Activated T-cell treated with anti-CD3 and anti-CD28 coated beads, Interleukin-2, amount 50 U/mL, for 24 hours (primary cell): ENCODE measurements around the gene SCAP.

Experiments used
- DNase-seq: peaks from one replicate; pipeline ENCODE4 v3.0.0-alpha.2; 2020
- H3K27ac Mint-ChIP-seq: 2 replicates; pipeline ENCODE4 v1.8.0; 2020; ENCODE audit warnings: mild to moderate bottlenecking, mixed read lengths
- H3K27me3 Mint-ChIP-seq: 2 replicates; pipeline ENCODE4 v1.8.0; 2020; ENCODE audit warnings: mixed read lengths
- H3K36me3 Mint-ChIP-seq: 2 replicates; pipeline ENCODE4 v1.8.0; 2020; ENCODE audit warnings: low read depth, mixed read lengths
- H3K4me1 Mint-ChIP-seq: 2 replicates; pipeline ENCODE4 v1.8.0; 2020; ENCODE audit warnings: low read depth, mixed read lengths
- H3K4me3 Mint-ChIP-seq: 2 replicates; pipeline ENCODE4 v1.8.0; 2020; ENCODE audit warnings: mild to moderate bottlenecking, moderate library complexity, mixed read lengths
- H3K9me3 Mint-ChIP-seq: 2 replicates; pipeline ENCODE4 v1.8.0; 2020; ENCODE audit warnings: mixed read lengths

The SCAP gene

GRCh38 chr3:47409284-47409683 lies 66.5 kb downstream of the SCAP start:
- H3K36me3 Mint-ChIP-seq: peaks cover 77% of the 10 kb centered on the region
- DNase-seq: no peak
- H3K9me3 Mint-ChIP-seq: no peaks in the 10 kb centered on the region
- no peak overlapping the region for H3K27ac Mint-ChIP-seq
- H3K4me1 Mint-ChIP-seq: no peaks in the 10 kb centered on the region
- H3K4me3 Mint-ChIP-seq: no peak overlapping the region
- no peaks in the 10 kb centered on the region for H3K27me3 Mint-ChIP-seq

GRCh38 chr3:47408839-47409229 lies 66.9 kb downstream of the SCAP start:
- Mint-ChIP-seq H3K27ac (peak overlapping the region; percentile 27), H3K27me3 (no peaks in the 10 kb centered on the region), H3K36me3 (peaks cover 74% of the 10 kb centered on the region), H3K4me1 (no peaks in the 10 kb centered on the region), H3K9me3 (no peaks in the 10 kb centered on the region), H3K4me3 (no peak overlapping the region)
- DNase-seq: no peak

GRCh38 chr3:47407896-47408838 lies 67.6 kb downstream of the SCAP start:
- Mint-ChIP-seq H3K36me3 (peaks cover 74% of the 10 kb centered on the region), H3K27me3 (no peaks in the 10 kb centered on the region), H3K27ac (peak overlapping the region; percentile 82), H3K9me3 (no peaks in the 10 kb centered on the region), H3K4me3 (no peak overlapping the region), H3K4me1 (no peaks in the 10 kb centered on the region)
- no peak for DNase-seq

- DNase-seq: no peak
- Mint-ChIP-seq H3K36me3 (peaks cover 69% of the 10 kb centered on the region), H3K27ac (peak overlapping the region; percentile 74), H3K9me3 (no peaks in the 10 kb centered on the region), H3K4me3 (no peak overlapping the region), H3K4me1 (no peaks in the 10 kb centered on the region), H3K27me3 (no peaks in the 10 kb centered on the region)
Measured at GRCh38 chr3:47407237-47407636, 68.5 kb downstream of the SCAP start.

GRCh38 chr3:47406762-47407149 lies 69.0 kb downstream of the SCAP start:
- H3K36me3 Mint-ChIP-seq: peaks cover 66% of the 10 kb centered on the region
- no peak overlapping the region for H3K4me3 Mint-ChIP-seq
- H3K9me3 Mint-ChIP-seq: no peaks in the 10 kb centered on the region
- no peaks in the 10 kb centered on the region for H3K4me1 Mint-ChIP-seq
- no peak for DNase-seq
- H3K27ac Mint-ChIP-seq: peak overlapping the region; percentile 74
- no peaks in the 10 kb centered on the region for H3K27me3 Mint-ChIP-seq

GRCh38 chr3:47405820-47406761 lies 69.7 kb downstream of the SCAP start:
- no peak for DNase-seq
- Mint-ChIP-seq H3K9me3 (no peaks in the 10 kb centered on the region), H3K4me1 (no peaks in the 10 kb centered on the region), H3K4me3 (no peak overlapping the region), H3K36me3 (peaks cover 66% of the 10 kb centered on the region), H3K27me3 (no peaks in the 10 kb centered on the region), H3K27ac (peak overlapping the region; percentile 37)

- peak overlapping the region; percentile 47 for H3K27ac Mint-ChIP-seq
- H3K36me3 Mint-ChIP-seq: peaks cover 63% of the 10 kb centered on the region
- no peak for DNase-seq
Measured at GRCh38 chr3:47404955-47405790, 70.6 kb downstream of the SCAP start.

GRCh38 chr3:47404431-47404876 lies 71.3 kb downstream of the SCAP start:
- Mint-ChIP-seq H3K4me3 (no peak overlapping the region), H3K27ac (no peak overlapping the region), H3K36me3 (peaks cover 65% of the 10 kb centered on the region), H3K9me3 (no peaks in the 10 kb centered on the region), H3K27me3 (no peaks in the 10 kb centered on the region), H3K4me1 (peaks cover 2% of the 10 kb centered on the region)
- DNase-seq: no peak

More at GRCh38 chr3:47404955-47405790, 70.6 kb downstream of the SCAP start:
- Mint-ChIP-seq H3K9me3 (no peaks in the 10 kb centered on the region), H3K4me1 (no peaks in the 10 kb centered on the region), H3K4me3 (no peak overlapping the region), H3K27me3 (no peaks in the 10 kb centered on the region)

GRCh38 chr3:47399531-47400270 lies 76.0 kb downstream of the SCAP start:
- DNase-seq: no peak
- peaks cover 65% of the 10 kb centered on the region for H3K36me3 Mint-ChIP-seq

GRCh38 chr3:47399016-47399415 lies 76.7 kb downstream of the SCAP start:
- Mint-ChIP-seq H3K27ac (peak overlapping the region; percentile 48), H3K27me3 (no peaks in the 10 kb centered on the region), H3K36me3 (peaks cover 68% of the 10 kb centered on the region), H3K9me3 (no peaks in the 10 kb centered on the region), H3K4me1 (peaks cover 18% of the 10 kb centered on the region), H3K4me3 (no peak overlapping the region)
- no peak for DNase-seq

More at GRCh38 chr3:47399531-47400270, 76.0 kb downstream of the SCAP start:
- H3K9me3 Mint-ChIP-seq: no peaks in the 10 kb centered on the region
- peaks cover 15% of the 10 kb centered on the region for H3K4me1 Mint-ChIP-seq
- H3K4me3 Mint-ChIP-seq: no peak overlapping the region
- H3K27ac Mint-ChIP-seq: peak overlapping the region; percentile 22
- H3K27me3 Mint-ChIP-seq: no peaks in the 10 kb centered on the region

- H3K9me3 Mint-ChIP-seq: no peaks in the 10 kb centered on the region
Measured at GRCh38 chr3:47398228-47398627, 77.5 kb downstream of the SCAP start.

GRCh38 chr3:47394881-47395280 lies 80.9 kb downstream of the SCAP start:
- H3K27me3 Mint-ChIP-seq: no peaks in the 10 kb centered on the region
- peak overlapping the region; percentile 35 for H3K27ac Mint-ChIP-seq
- H3K4me1 Mint-ChIP-seq: peaks cover 37% of the 10 kb centered on the region
- DNase-seq: no peak
- no peaks in the 10 kb centered on the region for H3K9me3 Mint-ChIP-seq
- peaks cover 65% of the 10 kb centered on the region for H3K36me3 Mint-ChIP-seq
- no peak overlapping the region for H3K4me3 Mint-ChIP-seq

More at GRCh38 chr3:47398228-47398627, 77.5 kb downstream of the SCAP start:
- peaks cover 64% of the 10 kb centered on the region for H3K36me3 Mint-ChIP-seq
- DNase-seq: no peak
- H3K27me3 Mint-ChIP-seq: no peaks in the 10 kb centered on the region
- H3K4me3 Mint-ChIP-seq: no peak overlapping the region
- no peak overlapping the region for H3K27ac Mint-ChIP-seq
- peaks cover 22% of the 10 kb centered on the region for H3K4me1 Mint-ChIP-seq

- peaks cover 35% of the 10 kb centered on the region for H3K4me1 Mint-ChIP-seq
- H3K9me3 Mint-ChIP-seq: no peaks in the 10 kb centered on the region
- DNase-seq: no peak
- H3K27ac Mint-ChIP-seq: peak overlapping the region; percentile 35
- H3K27me3 Mint-ChIP-seq: no peaks in the 10 kb centered on the region
- H3K4me3 Mint-ChIP-seq: no peak overlapping the region
- H3K36me3 Mint-ChIP-seq: peaks cover 60% of the 10 kb centered on the region
Measured at GRCh38 chr3:47394140-47394870, 81.4 kb downstream of the SCAP start.
